Fibroblast of lung (primary cell): ENCODE measurements around the gene LINGO3. TPM values are rescaled to one million over a fixed set of nuclear protein-coding genes. Genes with fewer than 3 reads are reported as not detected.

Experiments
- DNase-seq, 2 donors: peaks; one replicate each; pipeline versions ENCODE4 v3.0.0 to v3.0.0-alpha.2; 2010; ENCODE audit warnings: low read depth in 2 of 2
- H2AFZ ChIP-seq: 2 replicates; pipeline ENCODE4 v1.5.1; 2012; ENCODE audit warnings: low read length, control low read depth, inconsistent platforms
- H3K27ac ChIP-seq: 2 replicates; pipeline ENCODE4 v1.5.1; 2011; ENCODE audit warnings: low read length, control low read depth; ENCODE audit not compliant: insufficient read depth
- H3K27me3 ChIP-seq: 2 replicates; pipeline ENCODE4 v1.5.1; 2011; ENCODE audit warnings: mild to moderate bottlenecking, low read length; ENCODE audit not compliant: control insufficient read depth, insufficient read depth
- H3K36me3 ChIP-seq: 2 replicates; pipeline ENCODE4 v1.5.1; 2011; ENCODE audit warnings: low read length; ENCODE audit not compliant: control insufficient read depth, insufficient read depth
- H3K4me1 ChIP-seq: 2 replicates; pipeline ENCODE4 v1.5.1; 2011; ENCODE audit warnings: low read length; ENCODE audit not compliant: control insufficient read depth, insufficient read depth; ENCODE audit errors: extremely low read depth
- H3K4me2 ChIP-seq: 2 replicates; pipeline ENCODE4 v1.5.1; 2011; ENCODE audit warnings: low read length, control low read depth; ENCODE audit not compliant: insufficient read depth; ENCODE audit errors: extremely low read depth
- H3K4me3 ChIP-seq, 4 experiments: fragments of 200-600 bp in 1 of 4; sonication (generic) in 1 of 4; replicated peaks in 1 of 4; 2 replicates each; pipeline ENCODE4 v1.5.1; 2011 to 2016; ENCODE audit warnings: low read length in 4 of 4, low read depth in 3 of 4, mild to moderate bottlenecking in 3 of 4, control low read depth in 2 of 4, inconsistent platforms in 1 of 4, mixed read lengths in 1 of 4; ENCODE audit not compliant: insufficient read depth in 1 of 4; ENCODE audit errors: control extremely low read depth in 1 of 4
- H3K79me2 ChIP-seq: 2 replicates; pipeline ENCODE4 v1.5.1; 2012; ENCODE audit warnings: mild to moderate bottlenecking, low read length, inconsistent platforms; ENCODE audit not compliant: control insufficient read depth, insufficient read depth
- H3K9ac ChIP-seq: 2 replicates; pipeline ENCODE4 v1.5.1; 2011; ENCODE audit warnings: mild to moderate bottlenecking, low read length, control low read depth; ENCODE audit not compliant: insufficient read depth
- H3K9me3 ChIP-seq: 2 replicates; pipeline ENCODE4 v1.5.1; 2012; ENCODE audit warnings: low read depth, low read length; ENCODE audit not compliant: control insufficient read depth, insufficient read depth
- H4K20me1 ChIP-seq: 2 replicates; pipeline ENCODE4 v1.5.1; 2011; ENCODE audit warnings: low read length; ENCODE audit not compliant: control insufficient read depth, insufficient read depth; ENCODE audit errors: extremely low read depth
- EZH2 ChIP-seq: IDR thresholded peaks from 2 replicates; pipeline ENCODE4 v1.5.1; 2012; ENCODE audit warnings: low read length, control low read depth, mild to moderate bottlenecking; ENCODE audit errors: missing control alignments
- polyA plus RNA-seq, 2 donors: library from polyadenylated mRNA; depleted of rRNA in 1 of 2; stranded (reverse) in 1 of 2; unstranded in 1 of 2; fragments of >200 nt; gene quantifications; 2 replicates each; pipeline ENCODE4 v1.2.1, GENCODE V29; 2011 to 2012; ENCODE audit warnings: missing spikeins in 1 of 2
- total RNA-seq: library from RNA; depleted of rRNA; stranded (reverse); fragments of >200 nt; gene quantifications from 2 replicates; pipeline ENCODE4 v1.2.1, GENCODE V29; 2014
- TF ChIP-seq, protein P1 (sequence below), 2 donors: IDR thresholded peaks in 1 of 2; conservative IDR thresholded peaks in 1 of 2; 1 replicate in 1 of 2; 2 replicates in 1 of 2; pipeline ENCODE4 v1.5.1; 2011 to 2012; ENCODE audit warnings: low read length in 2 of 2, control low read depth in 1 of 2, inconsistent platforms in 1 of 2, low read depth in 1 of 2, mild to moderate bottlenecking in 1 of 2

LINGO3 gene
- total and polyA plus RNA-seq, 2 donors (not counting 1 experiment from before 2014, with no cell fraction given) = not detected

DNA sequence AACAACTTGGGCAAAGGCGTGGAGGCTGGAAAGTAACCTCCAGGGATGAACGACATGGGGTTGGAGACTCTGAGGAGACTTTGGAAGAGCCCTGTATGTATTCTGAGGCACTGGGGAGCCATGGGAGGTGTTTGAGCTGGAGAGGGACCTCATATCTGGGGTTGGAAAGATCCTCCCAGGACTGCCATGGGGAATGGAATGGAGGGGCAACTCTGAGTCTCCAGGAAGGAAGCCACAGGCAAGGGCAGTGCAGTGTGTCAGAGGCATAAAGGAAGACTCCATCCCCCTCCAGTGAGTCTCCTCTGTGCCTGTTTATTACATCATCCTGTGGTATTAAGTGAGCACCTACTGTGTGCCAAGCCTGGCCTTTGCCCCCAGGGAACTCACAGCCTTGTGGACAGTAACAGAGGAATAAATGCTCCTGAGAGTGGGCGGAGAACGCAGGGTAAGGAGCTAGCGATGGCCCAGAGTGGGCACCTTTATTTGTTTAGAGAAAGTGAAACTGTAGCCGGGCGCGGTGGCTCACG, 33.7 kb downstream of the LINGO3 start:
- Histone ChIP-seq H3K4me1 (peaks cover 9% of the 10 kb centered on the region), H4K20me1 (peaks cover 4% of the 10 kb centered on the region), H3K79me2 (peaks cover 57% of the 10 kb centered on the region), H3K9me3 (no peaks in the 10 kb centered on the region), H3K27me3 (no peaks in the 10 kb centered on the region), H3K36me3 (peaks cover 20% of the 10 kb centered on the region), H3K4me3 (peak overlapping the region in 2 of 4 experiments; percentile 7 to 45), H3K9ac (no peak overlapping the region), H3K4me2 (peak overlapping the region; percentile 52), H2AFZ (no peak overlapping the region), H3K27ac (peak overlapping the region; percentile 57)
- no peak for DNase-seq
- no peak for TF ChIP-seq EZH2
- TF ChIP-seq, protein P1, sequence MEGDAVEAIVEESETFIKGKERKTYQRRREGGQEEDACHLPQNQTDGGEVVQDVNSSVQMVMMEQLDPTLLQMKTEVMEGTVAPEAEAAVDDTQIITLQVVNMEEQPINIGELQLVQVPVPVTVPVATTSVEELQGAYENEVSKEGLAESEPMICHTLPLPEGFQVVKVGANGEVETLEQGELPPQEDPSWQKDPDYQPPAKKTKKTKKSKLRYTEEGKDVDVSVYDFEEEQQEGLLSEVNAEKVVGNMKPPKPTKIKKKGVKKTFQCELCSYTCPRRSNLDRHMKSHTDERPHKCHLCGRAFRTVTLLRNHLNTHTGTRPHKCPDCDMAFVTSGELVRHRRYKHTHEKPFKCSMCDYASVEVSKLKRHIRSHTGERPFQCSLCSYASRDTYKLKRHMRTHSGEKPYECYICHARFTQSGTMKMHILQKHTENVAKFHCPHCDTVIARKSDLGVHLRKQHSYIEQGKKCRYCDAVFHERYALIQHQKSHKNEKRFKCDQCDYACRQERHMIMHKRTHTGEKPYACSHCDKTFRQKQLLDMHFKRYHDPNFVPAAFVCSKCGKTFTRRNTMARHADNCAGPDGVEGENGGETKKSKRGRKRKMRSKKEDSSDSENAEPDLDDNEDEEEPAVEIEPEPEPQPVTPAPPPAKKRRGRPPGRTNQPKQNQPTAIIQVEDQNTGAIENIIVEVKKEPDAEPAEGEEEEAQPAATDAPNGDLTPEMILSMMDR (conservative IDR thresholded peaks at IDR 0.05 in 1 of 2, IDR thresholded peaks at IDR 0.05 in 1 of 2; ENCODE audit: low read depth in 1 of 2, low read length in 2 of 2) = no peak

DNA sequence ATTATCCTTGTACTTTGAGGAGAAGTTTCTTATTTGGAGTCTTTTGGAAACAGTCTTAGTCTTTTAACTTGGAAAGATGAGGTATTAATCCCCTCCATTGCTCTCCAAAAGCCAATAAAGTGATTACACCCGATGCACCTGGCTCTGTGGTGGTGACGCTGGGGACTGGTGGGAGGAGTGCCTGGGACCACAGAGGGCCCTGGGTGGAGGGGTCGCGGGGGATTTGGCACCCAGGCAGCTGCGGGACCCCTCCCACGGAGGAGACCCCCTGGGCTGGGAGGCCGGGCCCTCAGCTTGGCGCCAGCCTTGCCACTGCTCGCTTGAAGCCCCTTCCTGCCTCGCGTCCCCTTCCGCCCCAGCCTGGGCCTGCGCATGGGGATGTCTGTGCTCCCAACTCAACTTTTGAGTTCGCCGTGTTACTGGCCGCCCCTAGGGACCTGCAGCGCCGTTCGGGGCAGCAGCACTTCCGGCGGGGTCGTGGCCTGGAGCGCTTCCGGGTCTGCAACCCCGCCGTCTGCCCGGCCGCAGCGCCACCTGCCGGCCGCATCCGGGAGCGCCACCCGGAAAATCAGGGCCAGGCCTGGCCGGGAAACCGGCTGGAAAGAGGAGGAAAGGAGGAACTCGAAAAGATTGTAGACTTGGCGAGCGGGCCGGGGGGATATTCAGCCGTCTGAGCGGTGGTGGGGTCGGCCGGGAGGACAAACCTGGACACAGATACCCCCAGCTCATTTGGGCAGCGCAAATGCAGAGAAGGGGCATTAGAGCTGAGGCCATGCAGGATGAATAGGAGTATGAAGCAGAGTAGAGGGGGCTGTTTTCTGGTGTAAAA, 34.4 kb downstream of the LINGO3 start:
- TF ChIP-seq, protein P1 (conservative IDR thresholded peaks at IDR 0.05 in 1 of 2, IDR thresholded peaks at IDR 0.05 in 1 of 2; ENCODE audit: low read depth in 1 of 2, low read length in 2 of 2) = peak; percentile 62 to 79
- TF ChIP-seq EZH2 = no peak
- Histone ChIP-seq H3K4me3 (peak overlapping the region; percentile 5 to 45 (median 34)), H3K36me3 (peaks cover 20% of the 10 kb centered on the region)

GRCh38 chr19:2271234-2272103, 36.5 kb downstream of the LINGO3 start:
- H3K4me2 ChIP-seq = peak overlapping the region; percentile 42
- no peak overlapping the region for H2AFZ ChIP-seq
- peak overlapping the region; percentile 97 for H3K9ac ChIP-seq
- H3K79me2 ChIP-seq = peaks cover 57% of the 10 kb centered on the region
- H3K4me3 ChIP-seq = peak overlapping the region; percentile 47 to 99 (median 84)
- H3K4me1 ChIP-seq = peaks cover 14% of the 10 kb centered on the region
- peak overlapping the region; percentile 88 for H3K27ac ChIP-seq
- DNase-seq = peak; percentile 61 to 87
- no peaks in the 10 kb centered on the region for H3K9me3 ChIP-seq
- H3K27me3 ChIP-seq = no peaks in the 10 kb centered on the region
- peaks cover 20% of the 10 kb centered on the region for H3K36me3 ChIP-seq
- peaks cover 4% of the 10 kb centered on the region for H4K20me1 ChIP-seq
- TF ChIP-seq, protein P1 (conservative IDR thresholded peaks at IDR 0.05 in 1 of 2, IDR thresholded peaks at IDR 0.05 in 1 of 2; ENCODE audit: low read depth in 1 of 2, low read length in 2 of 2) = no peak
- no peak for TF ChIP-seq EZH2

More for the DNA sequence above, 34.4 kb downstream of the LINGO3 start:
- peak overlapping the region; percentile 42 for H3K9ac ChIP-seq
- DNase-seq = peak; percentile 64 to 66
- H3K4me1 ChIP-seq = peaks cover 9% of the 10 kb centered on the region
- H4K20me1 ChIP-seq = peaks cover 4% of the 10 kb centered on the region
- H3K4me2 ChIP-seq = peak overlapping the region; percentile 88
- no peak overlapping the region for H2AFZ ChIP-seq
- H3K9me3 ChIP-seq = no peaks in the 10 kb centered on the region
- peaks cover 57% of the 10 kb centered on the region for H3K79me2 ChIP-seq
- H3K27me3 ChIP-seq = no peaks in the 10 kb centered on the region
- H3K27ac ChIP-seq = peak overlapping the region; percentile 57
